ENCODE results near the gene DYNC1LI2. TPM values are rescaled to one million over a fixed set of nuclear protein-coding genes. Genes with fewer than 3 reads are reported as not detected.
A peak's percentile ranks its signal among the peaks of the same experiment; 100 is the strongest.

DYNC1LI2 gene
- total RNA-seq, 2 donors from 2014 or later = 76.9 to 89.6 TPM

GRCh38 chr16:66717776-66718175 lies 33.6 kb downstream of the DYNC1LI2 start:
- H3K36me3 ChIP-seq = peaks cover 14% of the 10 kb centered on the region
- no peak for TF ChIP-seq CTCF (IDR thresholded peaks at IDR 0.05)

GRCh38 chr16:66717112-66717675 lies 34.2 kb downstream of the DYNC1LI2 start:
- Histone ChIP-seq H3K36me3 (peaks cover 8% of the 10 kb centered on the region), H3K27me3 (no peaks in the 10 kb centered on the region), H3K4me3 (no peak overlapping the region), H3K27ac (no peak overlapping the region), H3K4me1 (no peaks in the 10 kb centered on the region), H3K9me3 (no peaks in the 10 kb centered on the region)
- no peak for DNase-seq (ENCODE audit: low spot score)
- peak; percentile 22 to 56 for TF ChIP-seq CTCF (IDR thresholded peaks at IDR 0.05)

More at GRCh38 chr16:66717776-66718175, 33.6 kb downstream of the DYNC1LI2 start:
- Histone ChIP-seq H3K9me3 (no peaks in the 10 kb centered on the region), H3K27me3 (no peaks in the 10 kb centered on the region), H3K4me3 (no peak overlapping the region), H3K4me1 (no peaks in the 10 kb centered on the region), H3K27ac (no peak overlapping the region)
- no peak for DNase-seq (ENCODE audit: low spot score)

GRCh38 chr16:66714654-66715307 lies 36.6 kb downstream of the DYNC1LI2 start:
- no peak for DNase-seq (ENCODE audit: low spot score)
- Histone ChIP-seq H3K27me3 (no peaks in the 10 kb centered on the region), H3K4me3 (no peak overlapping the region), H3K9me3 (no peaks in the 10 kb centered on the region), H3K27ac (no peak overlapping the region), H3K36me3 (no peaks in the 10 kb centered on the region), H3K4me1 (no peaks in the 10 kb centered on the region)
- no peak for TF ChIP-seq CTCF (IDR thresholded peaks at IDR 0.05)

- no peak for TF ChIP-seq CTCF (IDR thresholded peaks at IDR 0.05)
- no peak overlapping the region for H3K4me3 ChIP-seq
- no peaks in the 10 kb centered on the region for H3K27me3 ChIP-seq
- no peaks in the 10 kb centered on the region for H3K36me3 ChIP-seq
- H3K4me1 ChIP-seq = no peaks in the 10 kb centered on the region
- H3K27ac ChIP-seq = no peak overlapping the region
- DNase-seq (ENCODE audit: low spot score) = no peak
- no peaks in the 10 kb centered on the region for H3K9me3 ChIP-seq
These were observed 37.3 kb downstream of the DYNC1LI2 start for GRCh38 chr16:66714062-66714461.

- no peak for TF ChIP-seq CTCF (IDR thresholded peaks at IDR 0.05)
These were observed 38.3 kb downstream of the DYNC1LI2 start for GRCh38 chr16:66713076-66713475.

More at GRCh38 chr16:66713076-66713475, 38.3 kb downstream of the DYNC1LI2 start:
- DNase-seq (ENCODE audit: low spot score) = no peak
- no peaks in the 10 kb centered on the region for H3K9me3 ChIP-seq
- H3K27me3 ChIP-seq = no peaks in the 10 kb centered on the region
- H3K27ac ChIP-seq = no peak overlapping the region
- no peaks in the 10 kb centered on the region for H3K36me3 ChIP-seq
- no peaks in the 10 kb centered on the region for H3K4me1 ChIP-seq
- no peak overlapping the region for H3K4me3 ChIP-seq

All from right atrium auricular region (tissue), 2 donors.